Lower leg skin (tissue), 3 donors: ENCODE data around the gene BTN2A1.

Experiments
- CTCF ChIP-seq, 3 donors: fragments of 450-650 bp; IDR thresholded peaks; one replicate each; pipeline ENCODE4 v1.5.1; 2016; ENCODE audit warnings: antibody characterized with exemption in 3 of 3, mild to moderate bottlenecking in 3 of 3, moderate library complexity in 2 of 3
- POLR2A ChIP-seq, 2 donors: fragments of 450-650 bp; IDR thresholded peaks; one replicate each; pipeline ENCODE4 v1.6.1; 2016 to 2017; ENCODE audit warnings: antibody characterized with exemption in 2 of 2, mild to moderate bottlenecking in 1 of 2, moderate library complexity in 1 of 2

GRCh38 chr6:26415036-26415614, 42.6 kb upstream of the BTN2A1 start:
- no peak for TF ChIP-seq POLR2A (IDR thresholded peaks at IDR 0.05)
- no peak for TF ChIP-seq CTCF (IDR thresholded peaks at IDR 0.05)
